GM18526 (cell line): ENCODE data around the gene ABCD1.

Experiments
- POLR2A ChIP-seq: IDR thresholded peaks from 3 replicates; pipeline ENCODE4 v1.6.1; 2011; ENCODE audit not compliant: insufficient read length; ENCODE audit errors: extremely low read depth

Gene ABCD1

GRCh38 chrX:153777261-153778090 is 52.8 kb downstream of the ABCD1 start:
- TF ChIP-seq POLR2A = no peak

GRCh38 chrX:153778181-153778580 is 53.5 kb downstream of the ABCD1 start:
- TF ChIP-seq POLR2A = no peak

- no peak for TF ChIP-seq POLR2A
Measured at GRCh38 chrX:153778684-153779101, 54.0 kb downstream of the ABCD1 start.

- no peak for TF ChIP-seq POLR2A
Measured at GRCh38 chrX:153779891-153780677, 55.4 kb downstream of the ABCD1 start.

- TF ChIP-seq POLR2A = no peak
Measured at GRCh38 chrX:153780678-153781427, 56.2 kb downstream of the ABCD1 start, which contains the start of gene SRPK3. Gene SRPK3, plus strand, starts transcription at chrX:153781041. Its CDS starts 46 bp downstream, at chrX:153781087.

- TF ChIP-seq POLR2A = no peak
Measured at GRCh38 chrX:153781428-153782047, 56.9 kb downstream of the ABCD1 start.

GRCh38 chrX:153782313-153782712 is 57.7 kb downstream of the ABCD1 start:
- no peak for TF ChIP-seq POLR2A

- no peak for TF ChIP-seq POLR2A
Measured at GRCh38 chrX:153782871-153783270, 58.2 kb downstream of the ABCD1 start.

- no peak for TF ChIP-seq POLR2A
Measured at GRCh38 chrX:153783378-153784013, 58.8 kb downstream of the ABCD1 start.

GRCh38 chrX:153784325-153784967 is 59.8 kb downstream of the ABCD1 start:
- no peak for TF ChIP-seq POLR2A

GRCh38 chrX:153786669-153787068 is 62.0 kb downstream of the ABCD1 start:
- TF ChIP-seq POLR2A = no peak

GRCh38 chrX:153789654-153790053 is 65.0 kb downstream of the ABCD1 start:
- TF ChIP-seq POLR2A = no peak

- no peak for TF ChIP-seq POLR2A
Measured at GRCh38 chrX:153791104-153791852, 66.6 kb downstream of the ABCD1 start.

- no peak for TF ChIP-seq POLR2A
Measured at GRCh38 chrX:153792368-153792767, 67.7 kb downstream of the ABCD1 start.

- TF ChIP-seq POLR2A = no peak
Measured at GRCh38 chrX:153793291-153793690, 68.6 kb downstream of the ABCD1 start.
